ENCODE measurements around the gene PSMC5.
"Not testable (repeated sequence)": the region's sequence is repeated elsewhere in the genome, so short reads cannot be mapped to it uniquely, and the experiment has no call there.

PSMC5 gene

DNA sequence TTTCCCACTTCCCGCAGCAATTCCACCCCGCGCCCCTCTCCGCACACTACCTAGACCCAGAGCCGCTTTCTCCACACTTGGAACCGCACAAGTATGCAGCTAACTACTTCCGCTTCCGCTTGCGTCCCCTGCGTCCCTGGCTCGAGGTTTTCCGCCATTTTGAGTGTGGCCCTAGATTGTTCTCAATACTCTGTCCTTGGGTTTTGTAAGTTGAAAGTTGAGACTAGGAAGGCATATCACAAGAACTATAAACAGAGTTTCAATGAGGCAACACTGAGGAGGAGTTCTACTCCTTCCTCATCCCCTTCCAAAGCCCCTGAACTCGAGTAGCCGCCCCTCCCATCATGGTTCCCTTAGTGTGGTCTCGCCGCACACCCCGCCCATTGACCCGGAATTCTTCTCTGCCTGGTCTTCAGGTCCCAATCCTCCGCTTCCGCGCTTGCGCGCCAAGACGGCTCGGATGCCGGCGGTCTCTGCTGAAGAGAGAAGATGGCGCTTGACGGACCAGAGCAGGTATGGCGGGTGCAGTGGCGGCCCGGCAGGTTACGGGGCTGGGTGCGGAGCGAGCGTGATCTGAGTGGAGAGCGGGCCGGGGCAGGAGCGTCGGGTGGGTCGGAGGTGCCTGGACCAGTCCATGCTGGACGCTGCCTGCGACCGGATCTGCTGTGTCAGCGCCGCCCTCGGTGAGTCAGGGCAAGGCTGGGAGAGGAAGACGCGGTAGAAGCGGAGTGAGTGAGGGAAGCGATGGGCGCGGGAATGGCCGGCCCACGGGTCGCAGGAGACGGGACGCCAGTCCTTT is at the start of gene PSMC5, which contains the start of gene FTSJ3:
Gene PSMC5, plus strand, starts transcription at position 430 of the 799 bp plus-strand sequence. Its CDS starts 60 bp downstream, at position 490.
Gene FTSJ3, minus strand, starts transcription at position 662 of the 799 bp plus-strand sequence. CDS start 761 bp downstream, outside the sequence.
- peak; percentile 78 to 95 for DNase-seq

- DNase-seq: no peak
These were observed 46.7 kb upstream of the PSMC5 start for GRCh38 chr17:63780507-63780906.

GRCh38 chr17:63780928-63781327 is 46.3 kb upstream of the PSMC5 start:
- DNase-seq: no peak

DNA sequence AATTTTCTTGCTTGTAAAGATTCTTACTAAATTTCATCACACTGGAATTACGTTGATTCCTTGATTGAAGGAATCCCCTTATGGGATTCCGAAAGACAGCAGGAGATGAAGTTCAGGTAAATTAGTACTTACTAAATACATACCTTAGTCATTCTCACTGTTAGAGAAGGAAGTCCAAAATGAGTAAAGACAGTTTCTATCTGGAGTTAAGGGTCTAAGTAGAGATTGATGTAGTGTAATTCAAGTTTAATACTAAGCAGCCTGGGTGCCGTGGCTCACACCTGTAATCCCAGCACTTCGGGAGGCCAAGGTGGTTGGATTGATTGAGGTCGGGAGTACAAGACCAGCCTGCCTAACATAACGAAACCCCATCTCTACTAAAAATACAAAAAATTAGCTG is 43.7 kb upstream of the PSMC5 start:
- no peak for DNase-seq

- peak in 1 of 2 experiments; percentile 37 for DNase-seq
These were observed 41.7 kb upstream of the PSMC5 start for GRCh38 chr17:63785556-63785955.

DNA sequence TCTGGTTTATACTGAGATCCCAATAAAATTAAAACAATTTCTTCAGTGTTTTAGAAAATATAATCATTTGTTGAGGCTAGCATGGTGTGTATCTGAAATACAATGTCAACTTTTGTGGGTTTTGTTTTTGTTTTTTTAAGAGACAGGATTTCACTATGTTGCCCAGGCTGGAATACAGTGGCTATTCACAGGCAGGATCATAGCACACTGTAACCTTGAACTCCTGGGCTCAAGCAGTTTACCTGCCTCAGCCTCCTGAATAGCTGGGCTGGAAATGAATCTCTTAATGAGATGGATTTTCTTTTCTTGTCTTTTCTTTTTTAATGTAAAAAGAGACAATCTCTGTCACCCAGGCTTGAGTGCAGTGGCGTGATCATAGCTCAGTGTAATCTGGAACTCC is 41.1 kb upstream of the PSMC5 start:
- DNase-seq: no peak

GRCh38 chr17:63786971-63787711 is 40.1 kb upstream of the PSMC5 start:
- no peak for DNase-seq

DNA sequence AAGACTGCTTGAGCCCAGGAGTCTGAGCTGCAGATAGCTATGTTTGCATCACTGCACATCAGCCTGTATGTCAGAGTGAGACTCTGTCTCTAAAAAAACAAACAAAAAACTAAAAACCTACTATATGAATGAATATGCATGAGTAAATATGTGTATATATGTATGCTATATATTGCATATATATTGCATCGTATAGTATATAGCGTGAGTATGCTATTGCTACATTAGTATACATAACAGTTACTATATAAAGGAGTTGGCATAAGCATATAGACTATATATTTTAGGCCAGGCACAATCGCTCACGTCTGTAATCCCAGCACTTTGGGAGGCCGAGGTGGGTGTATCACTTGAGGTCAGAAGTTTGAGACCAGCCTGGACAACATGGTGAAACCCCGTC is 37.2 kb upstream of the PSMC5 start:
- DNase-seq: no peak

GRCh38 chr17:63792055-63792729 is 35.0 kb upstream of the PSMC5 start:
- no peak for DNase-seq

- DNase-seq: not testable (repeated sequence)
These were observed 30.9 kb upstream of the PSMC5 start for GRCh38 chr17:63796375-63796774.

- DNase-seq: no peak
These were observed 28.6 kb upstream of the PSMC5 start for GRCh38 chr17:63798572-63799106.

GRCh38 chr17:63800783-63801182 is 26.4 kb upstream of the PSMC5 start:
- no peak for DNase-seq

DNA sequence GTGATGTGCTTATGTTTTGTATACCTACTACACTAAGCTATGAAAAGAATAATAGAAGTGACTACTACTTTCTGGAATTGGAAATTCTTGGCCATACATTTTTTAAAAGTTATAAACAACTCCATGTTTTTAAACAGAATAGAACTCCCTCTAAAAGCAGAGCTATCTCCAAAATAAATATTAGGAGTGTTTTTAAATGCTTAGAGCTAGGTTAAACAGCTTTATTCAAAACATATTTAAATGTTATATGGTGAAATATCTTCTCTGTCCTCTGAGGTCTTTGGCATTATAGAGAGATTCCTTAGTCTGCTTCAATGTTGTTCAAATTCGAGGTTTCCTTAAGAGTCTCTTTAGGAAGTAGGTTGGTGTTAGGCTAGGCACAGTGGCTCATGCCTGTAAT is 22.9 kb upstream of the PSMC5 start:
- DNase-seq: no peak

DNA sequence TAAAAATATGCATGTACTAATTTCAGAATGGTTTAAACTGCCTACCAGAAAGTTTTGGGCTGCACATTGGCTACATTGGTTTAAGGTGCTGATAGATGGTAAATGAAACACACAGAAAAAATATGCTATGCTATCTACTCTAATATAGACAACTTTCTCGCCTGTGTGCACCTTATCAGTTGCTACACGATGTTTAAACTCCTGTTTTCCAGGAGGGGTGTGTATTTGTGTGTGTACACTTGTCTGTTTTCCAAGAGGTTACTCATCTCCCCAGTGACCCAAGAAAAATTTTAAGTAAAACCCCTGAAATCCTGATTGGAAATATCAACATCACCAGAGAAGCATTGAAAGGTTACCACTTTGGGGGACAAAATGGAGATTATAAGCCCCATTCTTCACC is 21.6 kb upstream of the PSMC5 start:
- DNase-seq: no peak

DNA sequence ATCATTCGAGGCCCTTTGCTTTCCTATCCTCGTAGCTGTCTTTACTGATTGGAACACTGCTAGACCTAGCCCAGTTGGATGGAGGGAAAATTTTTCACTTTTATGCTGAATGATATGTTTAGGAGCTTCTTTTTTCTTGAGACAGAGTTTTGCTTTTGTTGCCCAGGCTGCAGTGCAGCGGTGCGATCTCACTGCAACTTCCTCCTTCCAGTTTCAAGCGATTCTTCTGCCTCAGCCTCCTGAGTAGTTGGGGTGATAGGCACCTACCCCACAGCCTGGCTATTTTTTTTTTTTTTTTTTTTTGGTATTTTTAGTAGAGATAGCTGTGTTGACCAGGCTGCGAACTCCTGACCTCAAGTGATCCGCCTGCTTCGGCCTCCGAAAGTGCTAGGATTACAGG is 17.3 kb upstream of the PSMC5 start:
- no peak for DNase-seq

DNA sequence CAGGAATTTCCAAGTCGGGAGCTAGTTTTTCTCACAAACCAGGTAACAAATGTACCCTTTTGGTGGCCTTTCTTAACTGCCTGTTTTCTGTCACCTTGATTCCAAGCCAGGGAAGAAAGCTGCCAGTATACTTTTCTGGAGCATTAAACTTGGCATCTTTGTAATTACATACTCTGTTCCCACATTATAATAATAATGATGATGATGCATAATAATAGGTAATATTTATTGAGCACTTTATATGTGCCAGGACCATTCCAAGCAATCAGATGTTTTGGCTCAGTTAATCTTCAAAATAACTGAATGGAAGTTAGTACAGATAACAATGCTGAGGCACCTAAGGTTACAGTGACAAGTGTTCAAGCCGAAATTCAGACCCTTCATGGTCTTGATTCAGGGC is 11.1 kb upstream of the PSMC5 start:
- DNase-seq: no peak

GRCh38 chr17:63816669-63817068 is 10.6 kb upstream of the PSMC5 start:
- no peak for DNase-seq

DNA sequence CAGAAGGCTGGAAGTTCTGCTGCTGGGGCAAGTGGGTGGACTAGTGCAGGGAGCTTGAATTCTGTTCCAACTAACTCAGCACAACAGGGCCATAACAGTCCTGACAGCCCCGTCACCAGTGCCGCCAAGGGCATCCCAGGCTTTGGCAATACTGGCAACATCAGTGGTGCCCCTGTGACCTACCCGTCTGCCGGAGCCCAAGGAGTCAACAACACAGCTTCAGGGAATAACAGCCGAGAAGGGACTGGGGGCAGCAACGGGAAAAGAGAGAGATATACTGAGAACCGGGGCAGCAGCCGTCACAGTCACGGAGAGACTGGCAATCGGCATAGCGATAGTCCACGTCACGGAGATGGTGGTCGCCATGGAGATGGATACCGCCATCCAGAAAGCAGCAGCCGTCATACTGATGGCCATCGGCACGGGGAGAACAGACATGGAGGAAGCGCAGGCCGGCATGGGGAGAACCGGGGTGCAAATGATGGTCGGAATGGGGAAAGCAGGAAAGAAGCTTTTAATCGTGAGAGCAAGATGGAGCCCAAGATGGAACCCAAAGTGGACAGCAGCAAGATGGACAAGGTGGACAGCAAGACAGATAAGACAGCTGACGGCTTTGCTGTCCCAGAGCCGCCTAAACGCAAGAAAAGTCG is 9.4 kb upstream of the PSMC5 start:
- DNase-seq: no peak

DNA sequence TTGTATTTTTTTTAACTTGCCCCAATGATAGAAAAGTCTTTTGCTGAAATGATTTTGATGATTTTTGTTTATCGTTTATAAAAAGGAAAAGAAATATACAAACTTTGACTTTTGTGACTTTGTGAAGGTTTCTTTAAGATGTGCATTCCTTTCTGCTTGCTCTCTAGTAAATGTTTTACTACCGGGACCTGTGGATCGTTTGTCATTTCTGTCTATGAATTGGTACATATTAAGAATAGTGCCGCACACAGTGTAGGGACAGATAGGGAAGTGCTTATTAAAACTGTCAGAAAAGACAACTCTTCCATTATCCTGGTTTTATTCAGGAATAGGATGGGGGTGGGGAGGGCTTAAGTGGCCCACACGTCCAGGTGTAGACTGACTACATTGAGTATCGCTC is 8.1 kb upstream of the PSMC5 start:
- no peak for DNase-seq

GRCh38 chr17:63819585-63820537 is 7.4 kb upstream of the PSMC5 start:
- DNase-seq: no peak

- no peak for DNase-seq
These were observed 6.2 kb upstream of the PSMC5 start for GRCh38 chr17:63820963-63821561.
